GM12874 (cell line): ENCODE measurements around the gene ANKRD63.

Experiments
- CTCF ChIP-seq: IDR thresholded peaks from 2 replicates; pipeline ENCODE4 v1.5.1; 2011; ENCODE audit warnings: low read depth, mild to moderate bottlenecking, control low read depth, low read length, moderate library complexity; ENCODE audit not compliant: insufficient read depth

The ANKRD63 gene

GRCh38 chr15:40282869-40283614 lies at the start of gene ANKRD63:
ANKRD63 (minus strand) TSS chr15:40283064; CDS start chr15:40282586, 478 bp downstream.
- no peak for TF ChIP-seq CTCF

- no peak for TF ChIP-seq CTCF
These were observed 49.4 kb upstream of the ANKRD63 start for GRCh38 chr15:40332113-40332781.

- TF ChIP-seq CTCF = no peak
These were observed 48.8 kb upstream of the ANKRD63 start for GRCh38 chr15:40331637-40332036.

- TF ChIP-seq CTCF = no peak
These were observed 48.2 kb upstream of the ANKRD63 start for GRCh38 chr15:40331026-40331425.

- no peak for TF ChIP-seq CTCF
These were observed 47.5 kb upstream of the ANKRD63 start for GRCh38 chr15:40330368-40330836.

GRCh38 chr15:40329804-40330203 lies 46.9 kb upstream of the ANKRD63 start:
- no peak for TF ChIP-seq CTCF

- no peak for TF ChIP-seq CTCF
These were observed 45.9 kb upstream of the ANKRD63 start for GRCh38 chr15:40328751-40329150.
